Stimulated activated CD8-positive, alpha-beta memory T cell treated with anti-CD3 and anti-CD28 coated beads, Interleukin-4, amount 100 ng/mL, for 1 hour (primary cell): Measurements from ENCODE around the gene ATF7IP.

ENCODE experiments used
- DNase-seq, 2 donors: peaks; one replicate each; pipeline ENCODE4 v3.0.0-alpha.2; 2020; ENCODE audit warnings: low read depth in 2 of 2, low spot score in 1 of 2

The ATF7IP gene

GRCh38 chr12:14410177-14410576 lies 44.7 kb downstream of the ATF7IP start:
- DNase-seq, result no peak

- DNase-seq, result no peak
Measured at GRCh38 chr12:14410841-14411569, 45.5 kb downstream of the ATF7IP start.

GRCh38 chr12:14416658-14417057 lies 51.2 kb downstream of the ATF7IP start:
- no peak for DNase-seq

- DNase-seq, result no peak
Measured at GRCh38 chr12:14417715-14418114, 52.2 kb downstream of the ATF7IP start.

GRCh38 chr12:14418451-14418890 lies 53.0 kb downstream of the ATF7IP start:
- DNase-seq, result no peak

- DNase-seq, result no peak
Measured at GRCh38 chr12:14422516-14423230, 57.2 kb downstream of the ATF7IP start.

GRCh38 chr12:14424545-14424944 lies 59.1 kb downstream of the ATF7IP start:
- DNase-seq, result no peak

GRCh38 chr12:14426792-14427191 lies 61.3 kb downstream of the ATF7IP start:
- DNase-seq, result no peak

- DNase-seq, result no peak
Measured at GRCh38 chr12:14427929-14428328, 62.4 kb downstream of the ATF7IP start.

- DNase-seq, result no peak
Measured at GRCh38 chr12:14430394-14430986, 65.0 kb downstream of the ATF7IP start.

- DNase-seq, result no peak
Measured at GRCh38 chr12:14431975-14432374, 66.5 kb downstream of the ATF7IP start.

- DNase-seq, result no peak
Measured at GRCh38 chr12:14435627-14436026, 70.1 kb downstream of the ATF7IP start.

GRCh38 chr12:14442221-14442881 lies 76.9 kb downstream of the ATF7IP start:
- no peak for DNase-seq

GRCh38 chr12:14443531-14443930 lies 78.0 kb downstream of the ATF7IP start:
- no peak for DNase-seq

GRCh38 chr12:14450479-14450878 lies 85.0 kb downstream of the ATF7IP start:
- no peak for DNase-seq

GRCh38 chr12:14452336-14452735 lies 86.9 kb downstream of the ATF7IP start:
- DNase-seq, result no peak

GRCh38 chr12:14452865-14453264 lies 87.4 kb downstream of the ATF7IP start:
- no peak for DNase-seq

- DNase-seq, result no peak
Measured at GRCh38 chr12:14454098-14454907, 88.8 kb downstream of the ATF7IP start.

- no peak for DNase-seq
Measured at GRCh38 chr12:14460212-14460841, 94.8 kb downstream of the ATF7IP start.

GRCh38 chr12:14471497-14471896 lies 106.0 kb downstream of the ATF7IP start:
- DNase-seq, result no peak
